ENCODE measurements around the gene PEX1.
"Not testable (repeated sequence)": the region's sequence is repeated elsewhere in the genome, so short reads cannot be mapped to it uniquely, and the experiment has no call there.

DNA sequence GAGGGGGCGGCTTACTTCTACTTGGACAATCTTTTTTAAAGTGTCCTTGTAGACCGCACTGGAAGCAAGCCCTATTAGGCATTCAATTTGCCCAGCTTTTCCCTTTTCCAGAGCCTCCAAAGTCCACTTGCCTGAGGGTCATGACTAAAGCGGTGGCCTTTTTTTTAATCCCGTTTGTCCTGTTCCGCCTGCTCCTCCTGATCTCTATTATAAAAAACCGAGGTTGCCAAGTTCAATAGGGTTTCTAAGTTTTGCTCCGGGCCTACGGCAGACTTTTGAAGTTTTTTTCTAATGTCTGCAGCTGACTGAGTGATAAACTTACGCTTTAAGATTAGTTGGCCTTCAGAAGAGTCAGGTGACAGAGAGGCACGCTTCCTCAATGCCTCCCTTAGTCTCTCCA is 54.3 kb downstream of the PEX1 start:
- not testable (repeated sequence) for TF ChIP-seq POLR2A, CTCF, EP300 (IDR thresholded peaks at IDR 0.05)
